Mucosa of descending colon (tissue), 3 donors: ENCODE measurements around the gene SMCHD1. TPM values are rescaled to one million over a fixed set of nuclear protein-coding genes. Genes with fewer than 3 reads are reported as not detected.
"Not testable (repeated sequence)": the region's sequence is repeated elsewhere in the genome, so short reads cannot be mapped to it uniquely, and the experiment has no call there.

Experiments used
- ATAC-seq: fragments of 200-7000 bp; cut with Tn5 transposase; one replicate; pipeline ENCODE4 v1.9.1; 2020; ENCODE audit warnings: mild to moderate bottlenecking, moderate library complexity
- DNase-seq, 3 donors: peaks; one replicate each; pipeline ENCODE4 v3.0.0-alpha.2; 2020
- H3K36me3 ChIP-seq: fragments of 200-600 bp; one replicate; pipeline ENCODE4 v1.8.0; 2021; ENCODE audit warnings: low read depth, mild to moderate bottlenecking
- H3K4me1 ChIP-seq: fragments of 200-600 bp; one replicate; pipeline ENCODE4 v1.8.0; 2021; ENCODE audit warnings: low read depth, mild to moderate bottlenecking
- H3K4me3 ChIP-seq: fragments of 200-600 bp; one replicate; pipeline ENCODE4 v1.8.0; 2021; ENCODE audit warnings: mild to moderate bottlenecking
- H3K9me3 ChIP-seq: fragments of 200-600 bp; one replicate; pipeline ENCODE4 v1.8.0; 2021; ENCODE audit warnings: mild to moderate bottlenecking
- CTCF ChIP-seq: fragments of 200-600 bp; IDR thresholded peaks from one replicate; pipeline ENCODE4 v1.8.0; 2022; ENCODE audit warnings: antibody characterized with exemption, mild to moderate bottlenecking
- intact Hi-C, 2 donors: fragments of 100-400 bp; cut with DNase I in 1 of 2; cut with micrococcal nuclease in 1 of 2; formaldehyde crosslinking; loops; one replicate each; pipeline versions ENCODE4 v1.11.0 to v1.11.1; 2022; cut with DNase I, micrococcal nuclease
- total RNA-seq, 3 donors: library from RNA; stranded (reverse); fragmentation: NEBNext Ultra II Directional in 2 of 3; extraction: Animal tissue kit (Norgen Biotek cat#: 25700) in 2 of 3; gene quantifications; one replicate each; pipeline versions ENCODE4 v1.2.1 to v1.2.4, GENCODE V29; 2021 to 2023
- donor health status: DM: no; HTN: no; CAD: no; lungs with moderate emphysema.
- donor health status: DM: no; HTN: no; CAD: no.
- donor health status: DM: no; HTN: yes; CAD: no.

SMCHD1 gene
- total RNA-seq, 3 donors from 2014 or later: 66.4 to 94.3 (median 83.4) TPM

- Histone ChIP-seq H3K4me1 (peaks cover 19% of the 10 kb centered on the region), H3K9me3 (no peaks in the 10 kb centered on the region), H3K36me3 (no peaks in the 10 kb centered on the region), H3K4me3 (no peak overlapping the region)
- ATAC-seq (peak; percentile 30), DNase-seq (peak; percentile 8 to 57 (median 36))
- no peak for TF ChIP-seq CTCF
- intact Hi-C loops: no loop called here
Observed at GRCh38 chr18:2847317-2848246, 192.1 kb downstream of the SMCHD1 start.

- peaks cover 19% of the 10 kb centered on the region for H3K4me1 ChIP-seq
- DNase-seq (no peak), ATAC-seq (no peak)
- H3K36me3 ChIP-seq: no peaks in the 10 kb centered on the region
- TF ChIP-seq CTCF: no peak
- no peak overlapping the region for H3K4me3 ChIP-seq
- intact Hi-C loops: no loop called here
- no peaks in the 10 kb centered on the region for H3K9me3 ChIP-seq
Observed at GRCh38 chr18:2848247-2849246, 193.0 kb downstream of the SMCHD1 start.

GRCh38 chr18:2850816-2851215, 195.3 kb downstream of the SMCHD1 start:
- Histone ChIP-seq H3K4me3 (no peak overlapping the region), H3K36me3 (no peaks in the 10 kb centered on the region), H3K4me1 (peaks cover 19% of the 10 kb centered on the region), H3K9me3 (no peaks in the 10 kb centered on the region)
- no peak for TF ChIP-seq CTCF
- DNase-seq (no peak), ATAC-seq (no peak)
- intact Hi-C loops: no loop called here

GRCh38 chr18:2851771-2852170, 196.2 kb downstream of the SMCHD1 start:
- intact Hi-C loops: no loop called here
- Histone ChIP-seq H3K36me3 (no peaks in the 10 kb centered on the region), H3K4me3 (no peak overlapping the region), H3K4me1 (peaks cover 11% of the 10 kb centered on the region), H3K9me3 (no peaks in the 10 kb centered on the region)
- TF ChIP-seq CTCF: no peak
- ATAC-seq (no peak), DNase-seq (no peak)

- ATAC-seq, DNase-seq, H3K36me3 ChIP-seq, H3K4me1 ChIP-seq, H3K9me3 ChIP-seq, intact Hi-C loops, H3K4me3 ChIP-seq: not testable (repeated sequence)
Observed at GRCh38 chr18:2852460-2852859, 196.9 kb downstream of the SMCHD1 start.
